ENCODE data around the gene ERC2. TPM values are rescaled to one million over a fixed set of nuclear protein-coding genes. Genes with fewer than 3 reads are reported as not detected.

Gene ERC2
- polyA plus RNA-seq, 1 experiment = 0.07 TPM

GRCh38 chr3:56443372-56443771 is 24.9 kb downstream of the ERC2 start:
- ChIA-PET CTCF (interaction anchor here (0.5 kb wide), 1 partner anchor 16 kb away, joined by 5 read pairs; no protein-coding TSS in a partner anchor), POLR2A (no interaction called here)
- H3K4me3 ChIP-seq (ENCODE audit: low read depth, low read length) = no peak overlapping the region
- no peak for TF ChIP-seq CTCF (IDR thresholded peaks at IDR 0.05; ENCODE audit: insufficient read depth, low read depth, low read length)
- no peaks in the 10 kb centered on the region for H3K36me3 ChIP-seq (ENCODE audit: control insufficient read depth, insufficient read depth, low read length)
- DNase-seq (ENCODE audit: low read depth) = no peak
- no peaks in the 10 kb centered on the region for H3K27me3 ChIP-seq (ENCODE audit: control insufficient read depth, insufficient read depth, low read length)

DNA sequence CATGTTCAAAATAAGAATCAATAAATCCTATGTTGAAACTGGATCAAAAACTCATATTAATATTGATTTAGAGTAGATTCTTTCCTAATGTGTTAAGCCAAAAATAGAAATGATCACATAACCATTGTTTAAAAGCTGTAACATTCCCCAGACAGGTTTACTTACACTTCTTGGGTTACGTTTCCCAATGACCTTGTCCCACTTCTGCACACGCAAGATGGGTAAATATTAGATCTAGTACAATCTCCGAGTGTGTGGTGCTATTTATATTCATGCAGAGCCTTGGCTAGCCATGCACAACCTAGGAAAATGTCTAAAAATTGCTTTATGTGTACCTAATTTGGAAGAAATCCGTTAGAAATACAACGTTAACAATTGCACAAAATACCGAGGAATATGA is 39.6 kb downstream of the ERC2 start:
- TF ChIP-seq CTCF (IDR thresholded peaks at IDR 0.05; ENCODE audit: insufficient read depth, low read depth, low read length) = no peak
- DNase-seq (ENCODE audit: low read depth) = no peak
- ChIA-PET CTCF (no interaction called here), POLR2A (no interaction called here)
- no peak overlapping the region for H3K4me3 ChIP-seq (ENCODE audit: low read depth, low read length)
- H3K36me3 ChIP-seq (ENCODE audit: control insufficient read depth, insufficient read depth, low read length) = no peaks in the 10 kb centered on the region
- no peaks in the 10 kb centered on the region for H3K27me3 ChIP-seq (ENCODE audit: control insufficient read depth, insufficient read depth, low read length)

DNA sequence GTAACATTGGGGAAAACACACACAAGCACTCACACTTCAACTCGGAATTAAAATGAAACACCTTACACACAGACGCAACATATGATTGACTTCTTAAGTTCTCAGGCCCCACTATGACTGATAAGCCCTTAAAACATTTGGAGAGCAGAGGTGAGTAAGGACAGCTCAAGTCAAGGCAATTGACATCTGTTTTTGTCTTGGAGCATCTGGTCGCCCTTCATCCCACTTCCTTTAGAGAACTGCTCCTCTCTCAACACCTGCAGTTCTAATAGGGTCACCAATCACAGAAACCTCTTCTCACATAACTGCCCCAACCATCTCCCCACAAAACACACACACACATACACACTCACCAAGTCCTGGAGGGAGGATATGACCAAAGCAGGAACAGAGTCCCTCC is 43.4 kb downstream of the ERC2 start:
- no peaks in the 10 kb centered on the region for H3K36me3 ChIP-seq (ENCODE audit: control insufficient read depth, insufficient read depth, low read length)
- H3K4me3 ChIP-seq (ENCODE audit: low read depth, low read length) = no peak overlapping the region
- POLR2A ChIA-PET = no interaction called here
- no peak for TF ChIP-seq CTCF (IDR thresholded peaks at IDR 0.05; ENCODE audit: insufficient read depth, low read depth, low read length)
- CTCF ChIA-PET = no interaction called here
- H3K27me3 ChIP-seq (ENCODE audit: control insufficient read depth, insufficient read depth, low read length) = no peaks in the 10 kb centered on the region
- DNase-seq (ENCODE audit: low read depth) = no peak

DNA sequence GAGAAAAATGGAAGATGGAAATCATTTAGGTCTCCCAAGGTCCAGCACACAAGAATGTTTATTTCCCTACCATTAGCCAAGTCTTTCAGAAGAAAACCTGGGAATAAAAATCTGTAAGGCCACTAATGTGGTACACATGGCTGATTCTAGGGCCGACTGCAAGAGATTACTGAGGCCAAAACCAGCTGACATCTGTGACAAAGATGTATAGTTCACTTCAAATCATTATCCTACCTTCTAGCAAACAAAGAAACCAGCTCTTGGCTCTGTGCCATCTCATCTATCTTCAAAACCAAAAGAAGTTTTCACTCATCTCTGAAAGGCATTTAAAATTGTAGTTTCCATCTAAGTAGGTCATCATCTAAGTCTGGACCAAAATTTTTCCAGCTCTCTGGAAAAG is 43.9 kb downstream of the ERC2 start:
- CTCF ChIA-PET = interaction anchor here (0.7 kb wide), 1 partner anchor 634 kb away, joined by 3 read pairs; no protein-coding TSS in a partner anchor

GRCh38 chr3:56423661-56424099 is 44.6 kb downstream of the ERC2 start:
- Histone ChIP-seq H3K27me3 (ENCODE audit: control insufficient read depth, insufficient read depth, low read length) (no peaks in the 10 kb centered on the region), H3K4me3 (ENCODE audit: low read depth, low read length) (no peak overlapping the region), H3K36me3 (ENCODE audit: control insufficient read depth, insufficient read depth, low read length) (no peaks in the 10 kb centered on the region)
- DNase-seq (ENCODE audit: low read depth) = no peak
- POLR2A ChIA-PET = no interaction called here
- no peak for TF ChIP-seq CTCF (IDR thresholded peaks at IDR 0.05; ENCODE audit: insufficient read depth, low read depth, low read length)
- CTCF ChIA-PET = interaction anchor here (0.7 kb wide), 2 partner anchors 169 to 633 kb away, joined by 3 to 4 read pairs; no protein-coding TSS in a partner anchor

More for the DNA sequence above, 43.9 kb downstream of the ERC2 start:
- DNase-seq (ENCODE audit: low read depth) = no peak
- POLR2A ChIA-PET = no interaction called here
- no peak for TF ChIP-seq CTCF (IDR thresholded peaks at IDR 0.05; ENCODE audit: insufficient read depth, low read depth, low read length)
- no peak overlapping the region for H3K4me3 ChIP-seq (ENCODE audit: low read depth, low read length)
- H3K36me3 ChIP-seq (ENCODE audit: control insufficient read depth, insufficient read depth, low read length) = no peaks in the 10 kb centered on the region
- no peaks in the 10 kb centered on the region for H3K27me3 ChIP-seq (ENCODE audit: control insufficient read depth, insufficient read depth, low read length)
